ENCODE results near the gene MBTPS1.

Gene MBTPS1

GRCh38 chr16:84009282-84009681 is 107.5 kb downstream of the MBTPS1 start:
- DNase-seq = no peak

- no peak for DNase-seq
Measured at GRCh38 chr16:84007965-84008364, 108.8 kb downstream of the MBTPS1 start.

- no peak for DNase-seq
Measured at GRCh38 chr16:84007520-84007919, 109.2 kb downstream of the MBTPS1 start.

GRCh38 chr16:84005391-84005790 is 111.4 kb downstream of the MBTPS1 start:
- no peak for DNase-seq

- DNase-seq = no peak
Measured at GRCh38 chr16:84004442-84004841, 112.3 kb downstream of the MBTPS1 start.
